Loucy (cell line): ENCODE data around the gene ADORA1.

Experiments
- H2AFZ ChIP-seq: fragments of 200-600 bp; sonication (generic); 2 replicates; pipeline ENCODE4 v1.6.0; 2016; ENCODE audit warnings: antibody characterized with exemption, mild to moderate bottlenecking, low read length, moderate library complexity
- H3F3A ChIP-seq: fragments of 200-600 bp; 2 replicates; pipeline ENCODE4 v1.6.0; 2016; ENCODE audit warnings: antibody characterized with exemption, low read depth, mild to moderate bottlenecking
- H3K27me3 ChIP-seq: fragments of 200-600 bp; sonication (generic); 2 replicates; pipeline ENCODE4 v1.6.1; 2014; ENCODE audit warnings: low read length, mild to moderate bottlenecking; ENCODE audit not compliant: insufficient read depth, poor library complexity, severe bottlenecking
- H3K36me3 ChIP-seq: fragments of 200-600 bp; sonication (generic); 2 replicates; pipeline ENCODE4 v1.6.1; 2016; ENCODE audit warnings: low read length; ENCODE audit not compliant: insufficient read depth
- H3K4me1 ChIP-seq: fragments of 200-600 bp; sonication (generic); 2 replicates; pipeline ENCODE4 v1.5.1; 2014; ENCODE audit warnings: low read length, mild to moderate bottlenecking; ENCODE audit not compliant: insufficient read depth, poor library complexity, severe bottlenecking
- H3K4me2 ChIP-seq: fragments of 200-600 bp; sonication (generic); 2 replicates; pipeline ENCODE4 v1.6.0; 2014; ENCODE audit warnings: antibody characterized with exemption, low read length, low read depth, mild to moderate bottlenecking; ENCODE audit not compliant: poor library complexity, severe bottlenecking
- H3K4me3 ChIP-seq: fragments of 200-600 bp; sonication (generic); 2 replicates; pipeline ENCODE4 v1.5.1; 2014; ENCODE audit warnings: low read length, mild to moderate bottlenecking, mixed read lengths; ENCODE audit not compliant: poor library complexity, severe bottlenecking
- H3K79me2 ChIP-seq: fragments of 200-600 bp; sonication (generic); 2 replicates; pipeline ENCODE4 v1.6.1; 2014; ENCODE audit warnings: low read length; ENCODE audit not compliant: insufficient read depth
- H3K9ac ChIP-seq: fragments of 200-600 bp; sonication (generic); 2 replicates; pipeline ENCODE4 v1.6.0; 2014; ENCODE audit warnings: mild to moderate bottlenecking, low read depth, low read length, moderate library complexity; ENCODE audit not compliant: poor library complexity, severe bottlenecking
- H3K9me2 ChIP-seq: fragments of 200-600 bp; sonication (generic); replicated peaks from 2 replicates; pipeline ENCODE4 v1.6.1; 2016; ENCODE audit warnings: low read depth, low read length, mixed read lengths
- H3K9me3 ChIP-seq: fragments of 200-600 bp; sonication (generic); 2 replicates; pipeline ENCODE4 v1.6.1; 2014; ENCODE audit warnings: mild to moderate bottlenecking, antibody characterized with exemption, low read length, low read depth; ENCODE audit not compliant: insufficient read depth
- H4K20me1 ChIP-seq: fragments of 200-600 bp; sonication (generic); 2 replicates; pipeline ENCODE4 v1.6.0; 2014; ENCODE audit warnings: antibody characterized with exemption, low read length, mild to moderate bottlenecking; ENCODE audit not compliant: insufficient read depth, poor library complexity, severe bottlenecking
- CTCF ChIP-seq: fragments of 200-600 bp; sonication (generic); conservative IDR thresholded peaks from 2 replicates; pipeline ENCODE4 v1.5.1; 2014; ENCODE audit warnings: mild to moderate bottlenecking, antibody characterized with exemption, low read length
- EZH2phosphoT487 ChIP-seq: fragments of 200-600 bp; IDR thresholded peaks from 2 replicates; pipeline ENCODE4 v1.6.1; 2018; ENCODE audit warnings: antibody characterized with exemption, mild to moderate bottlenecking, moderate library complexity, borderline replicate concordance

ADORA1 gene

GRCh38 chr1:203126151-203126865 is 1.2 kb upstream of the ADORA1 start:
- Histone ChIP-seq H3K36me3 (no peaks in the 10 kb centered on the region), H3K9ac (no peak overlapping the region), H3F3A (no peaks in the 10 kb centered on the region), H3K9me3 (no peaks in the 10 kb centered on the region), H4K20me1 (no peaks in the 10 kb centered on the region), H3K4me2 (peak overlapping the region; percentile 94), H2AFZ (no peak overlapping the region), H3K4me3 (no peak overlapping the region), H3K4me1 (peaks cover 40% of the 10 kb centered on the region), H3K27me3 (no peaks in the 10 kb centered on the region), H3K79me2 (no peaks in the 10 kb centered on the region), H3K9me2 (no peaks in the 10 kb centered on the region)
- TF ChIP-seq EZH2phosphoT487 (no peak), CTCF (peak; percentile 60)

- peak overlapping the region; percentile 95; the same call in 1 of the 2 replicates for H2AFZ ChIP-seq
- TF ChIP-seq CTCF (no peak), EZH2phosphoT487 (no peak)
- H3K4me1 ChIP-seq: peaks cover 32% of the 10 kb centered on the region
- H3K36me3 ChIP-seq: no peaks in the 10 kb centered on the region
- peak overlapping the region; percentile 94 for H3K4me2 ChIP-seq
- H3K79me2 ChIP-seq: no peaks in the 10 kb centered on the region
- no peaks in the 10 kb centered on the region for H4K20me1 ChIP-seq
- no peaks in the 10 kb centered on the region for H3K27me3 ChIP-seq
- no peaks in the 10 kb centered on the region for H3K9me2 ChIP-seq
- peak overlapping the region; percentile 51 for H3K9ac ChIP-seq
- peak overlapping the region; percentile 73 for H3K4me3 ChIP-seq
- H3K9me3 ChIP-seq: no peaks in the 10 kb centered on the region
- no peaks in the 10 kb centered on the region for H3F3A ChIP-seq
Observed at GRCh38 chr1:203126866-203127665, 460 bp upstream of the ADORA1 start.

GRCh38 chr1:203128431-203128715 is 847 bp downstream of the ADORA1 start:
- H3K27me3 ChIP-seq: no peaks in the 10 kb centered on the region
- H4K20me1 ChIP-seq: no peaks in the 10 kb centered on the region
- TF ChIP-seq EZH2phosphoT487 (no peak), CTCF (no peak)
- no peaks in the 10 kb centered on the region for H3K79me2 ChIP-seq
- peak overlapping the region; percentile 73 for H3K4me3 ChIP-seq
- peak overlapping the region; percentile 95 for H2AFZ ChIP-seq
- H3F3A ChIP-seq: no peaks in the 10 kb centered on the region
- peaks cover 32% of the 10 kb centered on the region for H3K4me1 ChIP-seq
- H3K36me3 ChIP-seq: no peaks in the 10 kb centered on the region
- H3K4me2 ChIP-seq: peak overlapping the region; percentile 94
- no peaks in the 10 kb centered on the region for H3K9me3 ChIP-seq
- H3K9ac ChIP-seq: peak overlapping the region; percentile 51
- H3K9me2 ChIP-seq: no peaks in the 10 kb centered on the region
